ENCODE data around the gene INPP1.
"Not testable (repeated sequence)": the region's sequence is repeated elsewhere in the genome, so short reads cannot be mapped to it uniquely, and the experiment has no call there.

DNA sequence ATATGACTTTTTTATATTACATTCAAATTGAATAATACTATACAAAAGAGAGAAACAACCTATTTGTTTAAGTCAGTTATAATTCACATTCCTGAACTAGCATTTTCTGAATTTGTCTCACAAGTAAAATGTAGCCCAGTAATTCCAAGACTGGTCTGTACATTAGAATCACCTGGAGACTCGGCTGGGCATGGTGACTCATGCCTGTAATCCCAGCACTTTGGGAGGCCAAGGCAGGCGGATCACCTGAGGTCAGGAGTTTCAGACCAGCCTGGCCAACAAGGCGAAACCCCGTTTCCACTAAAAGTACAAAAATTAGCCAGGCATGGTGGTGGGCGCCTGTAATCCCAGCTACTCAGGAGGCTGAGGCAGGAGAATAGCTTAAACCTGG is 30.8 kb upstream of the INPP1 start:
- TF ChIP-seq CTCF (IDR thresholded peaks at IDR 0.05; ENCODE audit: low read depth, low read length, poor library complexity, severe bottlenecking); EZH2phosphoT487 (IDR thresholded peaks at IDR 0.05; ENCODE audit: borderline replicate concordance, low read length): not testable (repeated sequence)

Measured in DOHH2 (cell line).